ENCODE results near the gene EFCAB13. TPM values are rescaled to one million over a fixed set of nuclear protein-coding genes. Genes with fewer than 3 reads are reported as not detected.

Gene EFCAB13
- total RNA-seq, 4 donors from 2014 or later: 1.4 to 2.5 (median 1.8) TPM

- TF ChIP-seq POLR2A (IDR thresholded peaks at IDR 0.05) (no peak), CTCF (IDR thresholded peaks at IDR 0.05 in 4 of 5, conservative IDR thresholded peaks at IDR 0.05 in 1 of 5) (no peak)
- Histone ChIP-seq H3K4me1 (no peaks in the 10 kb centered on the region), H3K9me3 (no peaks in the 10 kb centered on the region), H3K36me3 (no peaks in the 10 kb centered on the region), H3K27me3 (no peaks in the 10 kb centered on the region), H3K27ac (no peak overlapping the region), H3K4me3 (no peak overlapping the region)
- intact Hi-C loops (cut with DNase I; ENCODE audit: low total_unique reads) (no loop called here), in situ Hi-C loops (cut with MboI; ENCODE audit: low sequenced_read_pairs in 4 of 4) (loop anchor here in 2 of 4 donors (5.0 kb wide), 2 partner anchors 78 to 83 kb away; no protein-coding TSS in a partner anchor)
- ATAC-seq (no peak), DNase-seq (no peak)
Observed at GRCh38 chr17:47310186-47310733, 13.5 kb upstream of the EFCAB13 start.

- DNase-seq: no peak
- Histone ChIP-seq H3K4me3 (no peak overlapping the region), H3K27me3 (no peaks in the 10 kb centered on the region), H3K36me3 (no peaks in the 10 kb centered on the region), H3K9me3 (no peaks in the 10 kb centered on the region), H3K4me1 (no peaks in the 10 kb centered on the region), H3K27ac (no peak overlapping the region)
- ATAC-seq: no peak
- TF ChIP-seq POLR2A (IDR thresholded peaks at IDR 0.05) (no peak), CTCF (IDR thresholded peaks at IDR 0.05 in 4 of 5, conservative IDR thresholded peaks at IDR 0.05 in 1 of 5) (no peak)
- intact Hi-C loops (cut with DNase I; ENCODE audit: low total_unique reads): no loop called here
- in situ Hi-C loops (cut with MboI; ENCODE audit: low sequenced_read_pairs in 4 of 4): loop anchor here in 2 of 4 donors (5.0 kb wide), 2 partner anchors 79 to 84 kb away; no protein-coding TSS in a partner anchor
Observed at GRCh38 chr17:47311420-47311819, 12.3 kb upstream of the EFCAB13 start.

GRCh38 chr17:47315451-47316266, 8.1 kb upstream of the EFCAB13 start:
- H3K4me1 ChIP-seq: no peaks in the 10 kb centered on the region
- in situ Hi-C loops (cut with MboI; ENCODE audit: low sequenced_read_pairs in 4 of 4): loop anchor here in 2 of 4 donors (5.0 kb wide), 1 partner anchor 83 kb away; no protein-coding TSS in a partner anchor
- peak overlapping the region in 3 of 4 donors; percentile 4 to 27 (median 18) for H3K27ac ChIP-seq
- no peaks in the 10 kb centered on the region for H3K27me3 ChIP-seq
- TF ChIP-seq CTCF (IDR thresholded peaks at IDR 0.05 in 4 of 5, conservative IDR thresholded peaks at IDR 0.05 in 1 of 5): peak; percentile 51 to 76 (median 66)
- no peak for TF ChIP-seq POLR2A (IDR thresholded peaks at IDR 0.05)
- H3K4me3 ChIP-seq: no peak overlapping the region
- H3K36me3 ChIP-seq: no peaks in the 10 kb centered on the region
- DNase-seq: no peak
- H3K9me3 ChIP-seq: no peaks in the 10 kb centered on the region
- intact Hi-C loops (cut with DNase I; ENCODE audit: low total_unique reads): loop anchor here (1.0 to 5.0 kb wide), 2 partner anchors 63 to 86 kb away; partner anchors contain the start of gene ITGB3
- ATAC-seq: peak; percentile 66 to 70

GRCh38 chr17:47316311-47316710, 7.4 kb upstream of the EFCAB13 start:
- ATAC-seq (peak; percentile 71 to 76), DNase-seq (no peak)
- peak overlapping the region in 2 of 4 donors; percentile 18 to 27 for H3K27ac ChIP-seq
- no peak overlapping the region for H3K4me3 ChIP-seq
- no peaks in the 10 kb centered on the region for H3K27me3 ChIP-seq
- in situ Hi-C loops (cut with MboI; ENCODE audit: low sequenced_read_pairs in 4 of 4) (loop anchor here in 2 of 4 donors (5.0 kb wide), 1 partner anchor 84 kb away; no protein-coding TSS in a partner anchor), intact Hi-C loops (cut with DNase I; ENCODE audit: low total_unique reads) (loop anchor here (5.0 kb wide), 1 partner anchor 64 kb away; the partner anchor contains the start of gene ITGB3)
- H3K36me3 ChIP-seq: no peaks in the 10 kb centered on the region
- no peaks in the 10 kb centered on the region for H3K4me1 ChIP-seq
- H3K9me3 ChIP-seq: no peaks in the 10 kb centered on the region
- TF ChIP-seq CTCF (IDR thresholded peaks at IDR 0.05 in 4 of 5, conservative IDR thresholded peaks at IDR 0.05 in 1 of 5): no peak

Data from gastrocnemius medialis (tissue), 4 donors.